SK-N-SH treated with all-trans-retinoic acid at 6 μM for 48 hours (cell line): ENCODE data around the gene POLR2C.

Source experiments
- ARNTL ChIP-seq: fragments of 450-650 bp; formaldehyde crosslinking; IDR thresholded peaks from 2 replicates; pipeline ENCODE4 v1.5.0; 2020; ENCODE audit warnings: low read depth, mild to moderate bottlenecking, moderate library complexity, borderline replicate concordance
- CSDC2 ChIP-seq: fragments of 250-450 bp; sonication (Bioruptor Pico); IDR thresholded peaks from 2 replicates; pipeline ENCODE4 v1.5.0; 2020; ENCODE audit warnings: mild to moderate bottlenecking, moderate library complexity
- PPARA ChIP-seq: fragments of 250-450 bp; sonication (Bioruptor Pico); IDR thresholded peaks from 2 replicates; pipeline ENCODE4 v1.5.0; 2020; ENCODE audit warnings: mild to moderate bottlenecking, borderline replicate concordance
- RARB ChIP-seq: fragments of 250-450 bp; sonication (Bioruptor Pico); IDR thresholded peaks from 2 replicates; pipeline ENCODE4 v1.8.0; 2021; ENCODE audit warnings: mild to moderate bottlenecking, moderate library complexity
- TCF4 ChIP-seq: fragments of 250-450 bp; sonication (Bioruptor Pico); IDR thresholded peaks from 2 replicates; pipeline ENCODE4 v1.8.0; 2021; ENCODE audit warnings: mild to moderate bottlenecking, moderate library complexity, borderline replicate concordance
- ZC3H10 ChIP-seq: fragments of 250-450 bp; sonication (Bioruptor Pico); IDR thresholded peaks from 2 replicates; pipeline ENCODE4 v1.5.1; 2021; ENCODE audit warnings: mild to moderate bottlenecking, moderate library complexity
- ZFP3 ChIP-seq: fragments of 250-450 bp; sonication (Bioruptor Pico); IDR thresholded peaks from 2 replicates; pipeline ENCODE4 v1.5.0; 2020; ENCODE audit warnings: mild to moderate bottlenecking, moderate library complexity
- ZFP30 ChIP-seq: fragments of 450-650 bp; formaldehyde crosslinking; IDR thresholded peaks from 2 replicates; pipeline ENCODE4 v1.5.0; 2022; ENCODE audit warnings: mild to moderate bottlenecking, moderate library complexity
- ZNF565 ChIP-seq: fragments of 450-650 bp; formaldehyde crosslinking; conservative IDR thresholded peaks from 2 replicates; pipeline ENCODE4 v1.5.0; 2020; ENCODE audit warnings: low read depth, mild to moderate bottlenecking, moderate library complexity
- ZNF70 ChIP-seq: fragments of 450-650 bp; formaldehyde crosslinking; IDR thresholded peaks from 2 replicates; pipeline ENCODE4 v1.5.0; 2020; ENCODE audit warnings: mild to moderate bottlenecking, moderate library complexity
- ZNF8 ChIP-seq: fragments of 450-650 bp; formaldehyde crosslinking; IDR thresholded peaks from 2 replicates; pipeline ENCODE4 v1.5.0; 2020; ENCODE audit warnings: mild to moderate bottlenecking, moderate library complexity
- TF ChIP-seq, protein P1 (sequence below): fragments of 250-450 bp; sonication (Bioruptor Pico); IDR thresholded peaks from 2 replicates; pipeline ENCODE4 v1.8.0; 2021; ENCODE audit warnings: low read depth, mild to moderate bottlenecking, moderate library complexity, borderline replicate concordance
- TF ChIP-seq, protein P2 (sequence below): fragments of 250-450 bp; sonication (Bioruptor Pico); IDR thresholded peaks from 2 replicates; pipeline ENCODE4 v1.5.1; 2020; ENCODE audit warnings: low read depth, mild to moderate bottlenecking, moderate library complexity
- TF ChIP-seq, protein P3 (sequence below): fragments of 250-450 bp; sonication (Bioruptor Pico); IDR thresholded peaks from 2 replicates; pipeline ENCODE4 v1.5.0; 2020; ENCODE audit warnings: mild to moderate bottlenecking, moderate library complexity

DNA sequence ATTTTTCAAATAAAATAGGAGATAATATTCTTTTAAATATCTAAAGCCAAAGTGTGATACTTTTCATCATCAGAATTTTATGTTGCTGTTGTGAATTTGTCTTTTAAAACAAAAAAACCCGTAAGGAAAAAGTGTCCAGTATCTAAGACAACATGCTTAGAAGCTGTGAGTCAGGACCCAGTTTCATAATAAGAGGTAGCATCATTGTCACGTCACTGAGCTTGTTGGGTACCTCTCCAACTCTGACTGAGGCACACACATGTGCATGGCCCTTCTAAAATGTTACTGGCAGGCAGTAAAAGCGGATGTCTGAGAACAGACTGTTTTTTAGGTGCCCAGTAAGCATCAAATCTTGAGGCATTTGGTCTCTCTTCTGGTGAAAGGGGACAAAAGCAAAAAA, 17.8 kb upstream of the POLR2C start:
- TF ChIP-seq ZFP30 (CRISPR knock-in tag) (no peak), RARB (no peak), CSDC2 (CRISPR knock-in tag) (no peak), ZNF70 (CRISPR knock-in tag) (no peak), TCF4 (no peak), ZFP3 (CRISPR knock-in tag) (no peak), ZC3H10 (CRISPR knock-in tag) (no peak), ZNF565 (no peak), ARNTL (CRISPR knock-in tag) (no peak), ZNF8 (no peak), PPARA (no peak)
- TF ChIP-seq, protein P1, sequence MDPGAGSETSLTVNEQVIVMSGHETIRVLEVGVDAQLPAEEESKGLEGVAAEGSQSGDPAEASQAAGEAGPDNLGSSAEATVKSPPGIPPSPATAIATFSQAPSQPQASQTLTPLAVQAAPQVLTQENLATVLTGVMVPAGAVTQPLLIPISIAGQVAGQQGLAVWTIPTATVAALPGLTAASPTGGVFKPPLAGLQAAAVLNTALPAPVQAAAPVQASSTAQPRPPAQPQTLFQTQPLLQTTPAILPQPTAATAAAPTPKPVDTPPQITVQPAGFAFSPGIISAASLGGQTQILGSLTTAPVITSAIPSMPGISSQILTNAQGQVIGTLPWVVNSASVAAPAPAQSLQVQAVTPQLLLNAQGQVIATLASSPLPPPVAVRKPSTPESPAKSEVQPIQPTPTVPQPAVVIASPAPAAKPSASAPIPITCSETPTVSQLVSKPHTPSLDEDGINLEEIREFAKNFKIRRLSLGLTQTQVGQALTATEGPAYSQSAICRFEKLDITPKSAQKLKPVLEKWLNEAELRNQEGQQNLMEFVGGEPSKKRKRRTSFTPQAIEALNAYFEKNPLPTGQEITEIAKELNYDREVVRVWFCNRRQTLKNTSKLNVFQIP (CRISPR knock-in tag) = no peak
- TF ChIP-seq, protein P2, sequence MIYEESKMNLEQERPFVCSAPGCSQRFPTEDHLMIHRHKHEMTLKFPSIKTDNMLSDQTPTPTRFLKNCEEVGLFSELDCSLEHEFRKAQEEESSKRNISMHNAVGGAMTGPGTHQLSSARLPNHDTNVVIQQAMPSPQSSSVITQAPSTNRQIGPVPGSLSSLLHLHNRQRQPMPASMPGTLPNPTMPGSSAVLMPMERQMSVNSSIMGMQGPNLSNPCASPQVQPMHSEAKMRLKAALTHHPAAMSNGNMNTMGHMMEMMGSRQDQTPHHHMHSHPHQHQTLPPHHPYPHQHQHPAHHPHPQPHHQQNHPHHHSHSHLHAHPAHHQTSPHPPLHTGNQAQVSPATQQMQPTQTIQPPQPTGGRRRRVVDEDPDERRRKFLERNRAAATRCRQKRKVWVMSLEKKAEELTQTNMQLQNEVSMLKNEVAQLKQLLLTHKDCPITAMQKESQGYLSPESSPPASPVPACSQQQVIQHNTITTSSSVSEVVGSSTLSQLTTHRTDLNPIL = no peak
- TF ChIP-seq, protein P3, sequence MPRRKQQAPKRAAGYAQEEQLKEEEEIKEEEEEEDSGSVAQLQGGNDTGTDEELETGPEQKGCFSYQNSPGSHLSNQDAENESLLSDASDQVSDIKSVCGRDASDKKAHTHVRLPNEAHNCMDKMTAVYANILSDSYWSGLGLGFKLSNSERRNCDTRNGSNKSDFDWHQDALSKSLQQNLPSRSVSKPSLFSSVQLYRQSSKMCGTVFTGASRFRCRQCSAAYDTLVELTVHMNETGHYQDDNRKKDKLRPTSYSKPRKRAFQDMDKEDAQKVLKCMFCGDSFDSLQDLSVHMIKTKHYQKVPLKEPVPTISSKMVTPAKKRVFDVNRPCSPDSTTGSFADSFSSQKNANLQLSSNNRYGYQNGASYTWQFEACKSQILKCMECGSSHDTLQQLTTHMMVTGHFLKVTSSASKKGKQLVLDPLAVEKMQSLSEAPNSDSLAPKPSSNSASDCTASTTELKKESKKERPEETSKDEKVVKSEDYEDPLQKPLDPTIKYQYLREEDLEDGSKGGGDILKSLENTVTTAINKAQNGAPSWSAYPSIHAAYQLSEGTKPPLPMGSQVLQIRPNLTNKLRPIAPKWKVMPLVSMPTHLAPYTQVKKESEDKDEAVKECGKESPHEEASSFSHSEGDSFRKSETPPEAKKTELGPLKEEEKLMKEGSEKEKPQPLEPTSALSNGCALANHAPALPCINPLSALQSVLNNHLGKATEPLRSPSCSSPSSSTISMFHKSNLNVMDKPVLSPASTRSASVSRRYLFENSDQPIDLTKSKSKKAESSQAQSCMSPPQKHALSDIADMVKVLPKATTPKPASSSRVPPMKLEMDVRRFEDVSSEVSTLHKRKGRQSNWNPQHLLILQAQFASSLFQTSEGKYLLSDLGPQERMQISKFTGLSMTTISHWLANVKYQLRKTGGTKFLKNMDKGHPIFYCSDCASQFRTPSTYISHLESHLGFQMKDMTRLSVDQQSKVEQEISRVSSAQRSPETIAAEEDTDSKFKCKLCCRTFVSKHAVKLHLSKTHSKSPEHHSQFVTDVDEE (CRISPR knock-in tag) = no peak
